GM23338 (cell line): ENCODE data around the gene AP5S1. TPM values are rescaled to one million over a fixed set of nuclear protein-coding genes. Genes with fewer than 3 reads are reported as not detected.

Source experiments
- ATAC-seq: fragments of 200-7000 bp; cut with Tn5 transposase; 3 replicates; pipeline ENCODE4 v1.9.1; 2020
- DNase-seq: peaks from one replicate; pipeline ENCODE4 v3.0.0-alpha.2; 2015; ENCODE audit warnings: low spot score
- H2AFZ ChIP-seq: fragments of 200-600 bp; sonication (generic); 2 replicates; pipeline ENCODE4 v1.8.0; 2016; ENCODE audit warnings: antibody characterized with exemption, mild to moderate bottlenecking, moderate library complexity
- H3F3A ChIP-seq: fragments of 200-600 bp; sonication (generic); replicated peaks from 2 replicates; pipeline ENCODE4 v1.8.0; 2017; ENCODE audit warnings: antibody characterized with exemption, mixed run types, low read depth
- H3K27ac ChIP-seq: fragments of 200-600 bp; sonication (generic); 2 replicates; pipeline ENCODE4 v1.6.1; 2016; ENCODE audit warnings: low read depth
- H3K27me3 ChIP-seq: fragments of 200-600 bp; sonication (generic); 2 replicates; pipeline ENCODE4 v1.8.0; 2016; ENCODE audit warnings: mild to moderate bottlenecking, mixed run types, moderate library complexity; ENCODE audit not compliant: insufficient read depth
- H3K36me3 ChIP-seq: fragments of 200-600 bp; sonication (generic); 2 replicates; pipeline ENCODE4 v1.8.0; 2016; ENCODE audit warnings: mild to moderate bottlenecking; ENCODE audit not compliant: insufficient read depth
- H3K4me1 ChIP-seq: fragments of 200-600 bp; sonication (generic); 2 replicates; pipeline ENCODE4 v1.8.0; 2016; ENCODE audit warnings: mild to moderate bottlenecking, moderate library complexity; ENCODE audit not compliant: insufficient read depth
- H3K4me2 ChIP-seq: fragments of 200-600 bp; sonication (generic); 2 replicates; pipeline ENCODE4 v1.7.1; 2017; ENCODE audit warnings: mixed run types
- H3K4me3 ChIP-seq: fragments of 200-600 bp; sonication (generic); 2 replicates; pipeline ENCODE4 v1.6.1; 2016; ENCODE audit warnings: mixed run types
- H3K79me2 ChIP-seq: fragments of 200-600 bp; sonication (generic); replicated peaks from 2 replicates; pipeline ENCODE4 v1.8.0; 2017; ENCODE audit warnings: mild to moderate bottlenecking; ENCODE audit not compliant: insufficient read depth
- H3K9me2 ChIP-seq: fragments of 200-600 bp; sonication (generic); 2 replicates; pipeline ENCODE4 v1.8.0; 2017; ENCODE audit not compliant: insufficient read depth
- H4K20me1 ChIP-seq: fragments of 200-600 bp; sonication (generic); replicated peaks from 2 replicates; pipeline ENCODE4 v1.8.0; 2017; ENCODE audit warnings: mild to moderate bottlenecking; ENCODE audit not compliant: insufficient read depth
- H3K27ac Mint-ChIP-seq: 2 replicates; pipeline ENCODE4 v1.8.0; 2020; ENCODE audit warnings: inconsistent platforms, mild to moderate bottlenecking, moderate library complexity, mixed read lengths
- H3K27me3 Mint-ChIP-seq: 3 replicates; pipeline ENCODE4 v1.8.0; 2022; ENCODE audit warnings: low read depth, mild to moderate bottlenecking, moderate library complexity, mixed read lengths, inconsistent platforms; ENCODE audit not compliant: insufficient read depth, poor library complexity
- H3K36me3 Mint-ChIP-seq: 3 replicates; pipeline ENCODE4 v1.8.0; 2021; ENCODE audit warnings: low read depth, mild to moderate bottlenecking, inconsistent platforms, moderate library complexity, mixed read lengths
- H3K4me1 Mint-ChIP-seq: 3 replicates; pipeline ENCODE4 v1.8.0; 2020; ENCODE audit warnings: mild to moderate bottlenecking, inconsistent platforms, mixed read lengths
- H3K4me3 Mint-ChIP-seq: 3 replicates; pipeline ENCODE4 v1.8.0; 2021; ENCODE audit warnings: moderate library complexity, mild to moderate bottlenecking, inconsistent platforms, mixed read lengths
- H3K9me3 Mint-ChIP-seq: 3 replicates; pipeline ENCODE4 v1.8.0; 2020; ENCODE audit warnings: moderate library complexity, mild to moderate bottlenecking, inconsistent platforms, mixed read lengths
- CREB1 ChIP-seq: fragments of 250-450 bp; sonication (Bioruptor Pico); IDR thresholded peaks from 2 replicates; pipeline ENCODE4 v1.5.0; 2020; ENCODE audit warnings: low read depth, mild to moderate bottlenecking, moderate library complexity
- ETS1 ChIP-seq: IDR thresholded peaks from 2 replicates; pipeline ENCODE4 v1.6.1; 2016; ENCODE audit warnings: antibody characterized with exemption
- EZH2phosphoT487 ChIP-seq: fragments of 200-600 bp; sonication (generic); IDR thresholded peaks from one replicate; pipeline ENCODE4 v1.8.1; 2018; ENCODE audit warnings: antibody characterized with exemption; ENCODE audit not compliant: unreplicated experiment
- NANOG ChIP-seq: IDR thresholded peaks from 2 replicates; pipeline ENCODE4 v1.6.1; 2016; ENCODE audit warnings: antibody characterized with exemption, borderline replicate concordance
- POLR2AphosphoS5 ChIP-seq: IDR thresholded peaks from 2 replicates; pipeline ENCODE4 v1.6.1; 2016; ENCODE audit warnings: antibody characterized with exemption, low read depth
- REST ChIP-seq: IDR thresholded peaks from one replicate; pipeline ENCODE4 v1.6.1; 2018; ENCODE audit warnings: antibody characterized with exemption; ENCODE audit not compliant: unreplicated experiment
- STAT1 ChIP-seq: IDR thresholded peaks from one replicate; pipeline ENCODE4 v1.6.1; 2016; ENCODE audit warnings: antibody characterized with exemption; ENCODE audit not compliant: unreplicated experiment
- ZNF462 ChIP-seq: fragments of 250-450 bp; sonication (Bioruptor Pico); IDR thresholded peaks from 2 replicates; pipeline ENCODE4 v1.5.0; 2020; ENCODE audit warnings: mild to moderate bottlenecking, moderate library complexity
- polyA plus RNA-seq: library from polyadenylated mRNA; unstranded; fragments of >200 nt; fragmentation: Nextera tagmentation; extraction: Ambion mirVana; gene quantifications from 2 replicates; pipeline ENCODE4 v1.2.1, GENCODE V29; 2016
- total RNA-seq: library from RNA; depleted of rRNA; stranded (reverse); fragments of >200 nt; shearing (Covaris generic); gene quantifications from 2 replicates; pipeline ENCODE4 v1.2.3, GENCODE V29; 2014

The AP5S1 gene
- total and polyA plus RNA-seq, 2 experiments from 2014 or later: 1.8 to 2.8 TPM

GRCh38 chr20:3800878-3801260, 19.5 kb upstream of the AP5S1 start (continued):
- no peak for TF ChIP-seq REST

GRCh38 chr20:3801299-3801698, 19.0 kb upstream of the AP5S1 start:
- no peak overlapping the region for H3K4me3 ChIP-seq
- no peaks in the 10 kb centered on the region for H3K27me3 ChIP-seq
- no peaks in the 10 kb centered on the region for H3K79me2 ChIP-seq
- peaks cover 10% of the 10 kb centered on the region; the same call in 1 of the 2 replicates for H3F3A ChIP-seq
- H4K20me1 ChIP-seq: no peaks in the 10 kb centered on the region; the same call in 1 of the 2 replicates
- H2AFZ ChIP-seq: no peak overlapping the region
- Mint-ChIP-seq H3K4me3 (no peak overlapping the region), H3K27me3 (peaks cover 26% of the 10 kb centered on the region), H3K27ac (no peak overlapping the region), H3K36me3 (peaks cover 56% of the 10 kb centered on the region), H3K9me3 (no peaks in the 10 kb centered on the region), H3K4me1 (peaks cover 53% of the 10 kb centered on the region)
- H3K9me2 ChIP-seq: no peaks in the 10 kb centered on the region
- H3K4me2 ChIP-seq: no peak overlapping the region
- DNase-seq: no peak
- ATAC-seq: no peak
- H3K27ac ChIP-seq: no peak overlapping the region
- H3K4me1 ChIP-seq: peaks cover 43% of the 10 kb centered on the region
- TF ChIP-seq ETS1: no peak
- no peak for TF ChIP-seq STAT1
- H3K36me3 ChIP-seq: no peaks in the 10 kb centered on the region

- no peak overlapping the region for H3K4me3 Mint-ChIP-seq
- H3K27me3 Mint-ChIP-seq: peaks cover 25% of the 10 kb centered on the region
- H3K4me3 ChIP-seq: no peak overlapping the region
- H2AFZ ChIP-seq: no peak overlapping the region
- H3K79me2 ChIP-seq: no peaks in the 10 kb centered on the region
- peaks cover 11% of the 10 kb centered on the region for H3F3A ChIP-seq
- H4K20me1 ChIP-seq: no peaks in the 10 kb centered on the region; the same call in 1 of the 2 replicates
- peaks cover 54% of the 10 kb centered on the region for H3K4me1 Mint-ChIP-seq
- H3K9me3 Mint-ChIP-seq: no peaks in the 10 kb centered on the region
- no peak overlapping the region for H3K27ac Mint-ChIP-seq
- peaks cover 57% of the 10 kb centered on the region for H3K36me3 Mint-ChIP-seq
- H3K27me3 ChIP-seq: no peaks in the 10 kb centered on the region
- DNase-seq (no peak), ATAC-seq (no peak)
- peaks cover 41% of the 10 kb centered on the region for H3K4me1 ChIP-seq
- H3K4me2 ChIP-seq: no peak overlapping the region
- H3K27ac ChIP-seq: no peak overlapping the region
- H3K9me2 ChIP-seq: no peaks in the 10 kb centered on the region
- H3K36me3 ChIP-seq: no peaks in the 10 kb centered on the region
- TF ChIP-seq ETS1 (no peak), EZH2phosphoT487 (no peak), CREB1 (CRISPR knock-in tag) (no peak), STAT1 (no peak), POLR2AphosphoS5 (no peak), ZNF462 (no peak), NANOG (no peak)
Measured at GRCh38 chr20:3801846-3802245, 18.5 kb upstream of the AP5S1 start.
